ENCODE measurements around the gene TUSC2. TPM values are rescaled to one million over a fixed set of nuclear protein-coding genes. Genes with fewer than 3 reads are reported as not detected.

TUSC2 gene
- 4.5 and 14.6 TPM in 2 replicates for total RNA-seq (2011; cell fraction: chromatin; rRNA removed; ENCODE audit: low replicate concordance)
- 13.3 and 14.6 TPM in 2 replicates for total RNA-seq (2011; cell fraction: nucleolus; rRNA removed)
- 12.8 and 17.5 TPM in 2 replicates for total RNA-seq (2011; cell fraction: nucleoplasm; rRNA removed)
- total RNA-seq (2014; rRNA removed) (39.9 TPM in 2 replicates), total RNA-seq (2014; rRNA removed; fragmentation: Illumina TruSeq; extraction: Trizol) (14.5 and 16.1 TPM in 2 replicates), total RNA-seq (2015; rRNA removed; fragmentation: Illumina TruSeq; extraction: Trizol) (17.2 and 18.5 TPM in 2 replicates), total RNA-seq (2021) (24.6 and 25.8 TPM in 2 replicates), polyA plus RNA-seq (2011; rRNA removed) (28.0 and 28.4 TPM in 2 replicates), polyA plus RNA-seq (2014; fragmentation: Illumina TruSeq; extraction: Trizol) (24.2 and 26.1 TPM in 2 replicates), polyA plus RNA-seq (2014; fragmentation: Nextera tagmentation; extraction: Ambion mirVana) (1 to 10 TPM; 2.8 to 4.4 TPM), polyA plus RNA-seq (2014; rRNA removed) (60.5 and 67.5 TPM in 2 replicates), polyA minus RNA-seq (2011; rRNA and poly(A)+ RNA removed) (7.5 and 10.5 TPM in 2 replicates), Bru-seq, nascent RNA (percentile 76 among the genes with signal in this experiment), BruChase-seq, experiment 1, labeled RNA remaining after a 2-hour chase (percentile 70 among the genes with signal in this experiment), BruChase-seq, experiment 2, labeled RNA remaining after a 6-hour chase (percentile 78 among the genes with signal in this experiment)
- 37.6 and 58.4 TPM in 2 replicates for polyA plus RNA-seq (2011; cell fraction: cytosol; rRNA removed)
- 21.9 and 23.6 TPM in 2 replicates for polyA plus RNA-seq (2011; cell fraction: nucleus; rRNA removed)
- 19.2 and 26.6 TPM in 2 replicates for polyA plus RNA-seq (2012)
- polyA minus RNA-seq (2011; cell fraction: cytosol; rRNA and poly(A)+ RNA removed): 5.4 and 8.1 TPM in 2 replicates
- 4.4 and 6.6 TPM in 2 replicates for polyA minus RNA-seq (2011; cell fraction: nucleus; rRNA and poly(A)+ RNA removed)
- long read RNA-seq, experiment 1, transcript TUSC2-201 (3 exons, 1,691 nt): major isoform, 54 of 91 reads
- long read RNA-seq, experiment 1, partial matches to known transcripts: 14 of 91 reads
- long read RNA-seq, experiment 1, other reads (novel, unspliced or antisense): 21 of 91 reads
- long read RNA-seq, experiment 2, transcript TUSC2-201 (3 exons, 1,691 nt): major isoform, 47 of 55 reads
- long read RNA-seq, experiment 2, partial matches to known transcripts: 1 of 55 reads
- long read RNA-seq, experiment 2, other reads (novel, unspliced or antisense): 7 of 55 reads
- long read RNA-seq, experiment 3, transcript TUSC2-201 (3 exons, 1,691 nt): major isoform, 31 of 33 reads
- long read RNA-seq, experiment 3, partial matches to known transcripts: 0 of 33 reads
- long read RNA-seq, experiment 3, other reads (novel, unspliced or antisense): 2 of 33 reads

DNA sequence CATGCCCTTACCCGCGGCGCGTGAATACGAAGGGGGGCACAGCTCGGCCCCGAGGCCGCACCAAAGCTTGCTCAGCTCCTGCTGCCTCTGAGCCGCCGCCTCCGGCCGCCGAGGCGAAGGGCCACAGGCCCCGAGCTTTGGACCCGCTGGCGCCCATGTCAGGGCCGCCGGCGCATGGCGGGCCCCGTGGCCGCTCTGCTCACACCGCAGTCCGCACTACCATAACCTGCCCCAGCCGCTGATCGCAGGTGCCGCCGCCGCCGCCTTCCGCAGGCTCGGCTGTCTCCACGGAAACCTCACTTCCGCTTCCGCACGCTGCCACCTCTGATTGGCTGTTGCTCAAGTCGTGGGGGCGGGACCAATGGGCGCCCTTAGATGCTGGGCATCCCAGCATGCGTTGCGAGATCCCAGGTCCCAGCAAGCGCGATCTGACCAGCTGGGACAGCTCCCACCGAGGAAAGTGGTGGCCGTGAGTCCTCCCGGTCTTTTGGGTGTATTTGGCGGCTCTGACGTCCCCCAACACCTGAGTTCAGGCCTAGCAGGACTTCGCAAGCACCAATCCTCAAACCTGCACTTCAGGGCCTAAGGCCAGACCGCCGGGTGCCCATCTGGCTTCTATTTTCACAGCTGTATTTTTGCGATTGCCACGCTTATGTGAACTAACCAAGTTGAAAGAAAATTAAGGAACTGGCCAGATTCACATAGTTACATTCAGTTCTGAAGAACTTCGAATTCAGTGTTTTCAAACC, at the start of gene TUSC2:
TUSC2 (minus strand) TSS at position 281 of the 749 bp plus-strand sequence; CDS start at position 157, 124 bp downstream.
- H3K36me3 ChIP-seq (ENCODE audit: control insufficient read depth, insufficient read depth, low read length): peaks cover 63% of the 10 kb centered on the region; the same call in 2 of the 3 replicates
- intact Hi-C loops (cut with micrococcal nuclease) (loop anchor here (2.0 kb wide), 1 partner anchor 29 kb away; the partner anchor contains the start of genes HYAL3 and NAA80), in situ Hi-C loops (cut with MboI) (no loop called here)
- H3K9me1 ChIP-seq (ENCODE audit: control insufficient read depth, insufficient read depth, low read length): no peaks in the 10 kb centered on the region
- ChIA-PET CTCF (ENCODE audit: low intra/inter-chr PET ratio) (no interaction called here), POLR2A (interaction anchor here (0.6 to 2.1 kb wide), 15 partner anchors 9 to 56 kb away, joined by 3 to 31 read pairs (median 4); partner anchors contain the start of genes HYAL1, HYAL3, NAA80 and RASSF1)
- 2% methylated on average over 41 of the region's 55 CpGs for WGBS (ENCODE audit: insufficient coverage, low coverage, missing lambda C conversion rate)
- H3K79me2 ChIP-seq (ENCODE audit: control insufficient read depth, insufficient read depth, low read length): peaks cover 24% of the 10 kb centered on the region
- H3K27me3 ChIP-seq (ENCODE audit: control insufficient read depth in 2 of 2, insufficient read depth in 2 of 2, low read length in 2 of 2): no peaks in the 10 kb centered on the region
- H3K4me3 ChIP-seq: peak within 1 kb of the TSS; percentile 84
- peak; percentile 91 for ATAC-seq
- H3K4me2 ChIP-seq (ENCODE audit: insufficient read depth, low read length): peak within 1 kb of the TSS; percentile 86
- H3K27ac ChIP-seq (ENCODE audit: extremely low read depth, low read depth, low read length): peak within 1 kb of the TSS; percentile 54
- no TSS peak for BruUV-seq (replicated peaks)
- H3K9me3 ChIP-seq (replicated peaks; ENCODE audit: control insufficient read depth, insufficient read depth, low read depth, low read length): no peaks in the 10 kb centered on the region
- H2AFZ ChIP-seq (ENCODE audit: low read depth, low read length): peak within 1 kb of the TSS; percentile 87
- FAIRE-seq: peak; percentile 97
- H3K4me1 ChIP-seq (replicated peaks in 1 of 2; ENCODE audit: control insufficient read depth in 2 of 2, insufficient read depth in 2 of 2, low read length in 2 of 2): peaks cover 12 to 25% of the 10 kb centered on the region in 2 experiments; a peak in 4 of 5 replicates
- peak within 1 kb of the TSS; percentile 78 to 98 for H3K9ac ChIP-seq (ENCODE audit: insufficient read depth in 1 of 2, low read depth in 2 of 2, low read length in 2 of 2)
- peaks cover 6% of the 10 kb centered on the region; the same call in 1 of the 2 replicates for H4K20me1 ChIP-seq (replicated peaks; ENCODE audit: control insufficient read depth, insufficient read depth, low read length)
- DNase-seq (ENCODE audit: extremely low read depth in 1 of 4, low spot score in 3 of 4): peak; percentile 88 to 97 (median 92)
- TF ChIP-seq, protein P1, sequence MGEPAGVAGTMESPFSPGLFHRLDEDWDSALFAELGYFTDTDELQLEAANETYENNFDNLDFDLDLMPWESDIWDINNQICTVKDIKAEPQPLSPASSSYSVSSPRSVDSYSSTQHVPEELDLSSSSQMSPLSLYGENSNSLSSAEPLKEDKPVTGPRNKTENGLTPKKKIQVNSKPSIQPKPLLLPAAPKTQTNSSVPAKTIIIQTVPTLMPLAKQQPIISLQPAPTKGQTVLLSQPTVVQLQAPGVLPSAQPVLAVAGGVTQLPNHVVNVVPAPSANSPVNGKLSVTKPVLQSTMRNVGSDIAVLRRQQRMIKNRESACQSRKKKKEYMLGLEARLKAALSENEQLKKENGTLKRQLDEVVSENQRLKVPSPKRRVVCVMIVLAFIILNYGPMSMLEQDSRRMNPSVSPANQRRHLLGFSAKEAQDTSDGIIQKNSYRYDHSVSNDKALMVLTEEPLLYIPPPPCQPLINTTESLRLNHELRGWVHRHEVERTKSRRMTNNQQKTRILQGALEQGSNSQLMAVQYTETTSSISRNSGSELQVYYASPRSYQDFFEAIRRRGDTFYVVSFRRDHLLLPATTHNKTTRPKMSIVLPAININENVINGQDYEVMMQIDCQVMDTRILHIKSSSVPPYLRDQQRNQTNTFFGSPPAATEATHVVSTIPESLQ (CRISPR knock-in tag; IDR thresholded peaks at IDR 0.05): 0 out of 2 replicates have a peak, but pooled peaks have one; percentile 16
- TF ChIP-seq XRCC5 (IDR thresholded peaks at IDR 0.05; ENCODE audit: low read depth, low read length): 0 out of 2 replicates have a peak, but pooled peaks have one; percentile 49
- TF ChIP-seq, protein P2, sequence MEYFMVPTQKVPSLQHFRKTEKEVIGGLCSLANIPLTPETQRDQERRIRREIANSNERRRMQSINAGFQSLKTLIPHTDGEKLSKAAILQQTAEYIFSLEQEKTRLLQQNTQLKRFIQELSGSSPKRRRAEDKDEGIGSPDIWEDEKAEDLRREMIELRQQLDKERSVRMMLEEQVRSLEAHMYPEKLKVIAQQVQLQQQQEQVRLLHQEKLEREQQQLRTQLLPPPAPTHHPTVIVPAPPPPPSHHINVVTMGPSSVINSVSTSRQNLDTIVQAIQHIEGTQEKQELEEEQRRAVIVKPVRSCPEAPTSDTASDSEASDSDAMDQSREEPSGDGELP (CRISPR knock-in tag; IDR thresholded peaks at IDR 0.05; ENCODE audit: borderline replicate concordance): peak; percentile 98
- TF ChIP-seq FIP1L1 (IDR thresholded peaks at IDR 0.05; ENCODE audit: low read depth, low read length, poor library complexity, severe bottlenecking): peak; percentile 79
- no peak for TF ChIP-seq ADNP (tag; IDR thresholded peaks at IDR 0.05)
- TF ChIP-seq GABPA (tag; conservative IDR thresholded peaks at IDR 0.05; ENCODE audit: low read depth): peak; percentile 94
- TF ChIP-seq SAP30 (IDR thresholded peaks at IDR 0.05; ENCODE audit: borderline replicate concordance, insufficient read depth, low read depth, low read length, poor library complexity, severe bottlenecking): peak; percentile 61
- TF ChIP-seq POLR2A (conservative IDR thresholded peaks at IDR 0.05): peak; percentile 63; the same call in 1 of the 2 replicates
- TF ChIP-seq CREBBP (IDR thresholded peaks at IDR 0.05; ENCODE audit: low read depth, low read length): no peak
- TF ChIP-seq ZNF780A (CRISPR knock-in tag; IDR thresholded peaks at IDR 0.05): no peak
- peak; percentile 60 for TF ChIP-seq KDM5B (IDR thresholded peaks at IDR 0.05; ENCODE audit: insufficient replicate concordance, low read depth, low read length)
